WTC11 (cell line): ENCODE results near the gene PARM1. TPM values are rescaled to one million over a fixed set of nuclear protein-coding genes. Genes with fewer than 3 reads are reported as not detected.

ENCODE experiments used
- ATAC-seq: fragments of 200-7000 bp; cut with Tn5 transposase; 2 replicates; pipeline ENCODE4 v1.10.0; 2021; ENCODE audit warnings: mild to moderate bottlenecking, moderate library complexity
- CTCF ChIA-PET: fragments of 300-600 bp; sonication (Branson Sonifier 250); formaldehyde crosslinking; loops from one replicate; lab custom pipeline; 2021; ENCODE audit warnings: antibody characterized with exemption; lab: Charles Lee
- POLR2A ChIA-PET: fragments of 350-600 bp; sonication (Branson Sonifier 250); formaldehyde crosslinking; loops from one replicate; lab custom pipeline; 2021; ENCODE audit warnings: antibody characterized with exemption; lab: Charles Lee
- DNase-seq: peaks from one replicate; pipeline ENCODE4 v3.0.0; 2021; ENCODE audit warnings: low spot score
- H3K27ac Mint-ChIP-seq: 2 replicates; pipeline ENCODE4 v1.8.0; 2021; ENCODE audit warnings: mixed read lengths
- H3K27me3 Mint-ChIP-seq: 2 replicates; pipeline ENCODE4 v1.8.0; 2021; ENCODE audit warnings: low read depth, mild to moderate bottlenecking, moderate library complexity, mixed read lengths
- H3K36me3 Mint-ChIP-seq: 2 replicates; pipeline ENCODE4 v1.8.0; 2021; ENCODE audit warnings: mixed read lengths
- H3K4me1 Mint-ChIP-seq: 2 replicates; pipeline ENCODE4 v1.8.0; 2022; ENCODE audit warnings: mixed read lengths
- H3K4me3 Mint-ChIP-seq: 2 replicates; pipeline ENCODE4 v1.8.0; 2021; ENCODE audit warnings: mild to moderate bottlenecking, moderate library complexity, mixed read lengths
- H3K9me3 Mint-ChIP-seq: 2 replicates; pipeline ENCODE4 v1.8.0; 2021; ENCODE audit warnings: mixed read lengths
- ATF1 ChIP-seq: sonication (generic); formaldehyde crosslinking; IDR thresholded peaks from 2 replicates; pipeline ENCODE4 v1.8.1; 2023; ENCODE audit warnings: mild to moderate bottlenecking, moderate library complexity, missing genetic modification reagents
- ELF4 ChIP-seq: sonication (generic); formaldehyde crosslinking; IDR thresholded peaks from 2 replicates; pipeline ENCODE4 v1.8.1; 2022; ENCODE audit warnings: low read depth, mild to moderate bottlenecking, moderate library complexity, missing genetic modification reagents
- ERG ChIP-seq: fragments of 250-450 bp; sonication (Bioruptor Pico); IDR thresholded peaks from 2 replicates; pipeline ENCODE4 v1.8.0; 2021; ENCODE audit warnings: mild to moderate bottlenecking
- FOXK1 ChIP-seq: sonication (generic); formaldehyde crosslinking; IDR thresholded peaks from 2 replicates; pipeline ENCODE4 v1.8.0; 2022; ENCODE audit warnings: mild to moderate bottlenecking, moderate library complexity, missing genetic modification reagents
- GTF2I ChIP-seq: fragments of 250-450 bp; sonication (Bioruptor Pico); conservative IDR thresholded peaks from 2 replicates; pipeline ENCODE4 v1.4.0; 2021; ENCODE audit warnings: mild to moderate bottlenecking
- MLX ChIP-seq: sonication (generic); formaldehyde crosslinking; IDR thresholded peaks from 2 replicates; pipeline ENCODE4 v1.8.1; 2023; ENCODE audit warnings: mild to moderate bottlenecking, missing genetic modification reagents, moderate library complexity
- NFE2L1 ChIP-seq: sonication (generic); formaldehyde crosslinking; IDR thresholded peaks from 2 replicates; pipeline ENCODE4 v1.8.1; 2023; ENCODE audit warnings: missing genetic modification reagents
- RELA ChIP-seq: sonication (generic); formaldehyde crosslinking; IDR thresholded peaks from 2 replicates; pipeline ENCODE4 v1.8.1; 2022; ENCODE audit warnings: missing genetic modification reagents, mild to moderate bottlenecking, borderline replicate concordance
- TP53 ChIP-seq: sonication (generic); formaldehyde crosslinking; IDR thresholded peaks from 2 replicates; pipeline ENCODE4 v1.8.1; 2023; ENCODE audit warnings: mild to moderate bottlenecking, missing genetic modification reagents
- USF2 ChIP-seq: sonication (generic); formaldehyde crosslinking; IDR thresholded peaks from 2 replicates; pipeline ENCODE4 v1.8.1; 2023; ENCODE audit warnings: mild to moderate bottlenecking, missing genetic modification reagents, moderate library complexity
- ZBTB21 ChIP-seq: sonication (generic); formaldehyde crosslinking; IDR thresholded peaks from 2 replicates; pipeline ENCODE4 v1.8.1; 2023; ENCODE audit warnings: mild to moderate bottlenecking, missing genetic modification reagents, borderline replicate concordance
- ZNF121 ChIP-seq: sonication (generic); formaldehyde crosslinking; IDR thresholded peaks from 2 replicates; pipeline ENCODE4 v1.8.0; 2023; ENCODE audit warnings: missing genetic modification reagents
- total RNA-seq: library from RNA; stranded (reverse); gene quantifications from 3 replicates; pipeline ENCODE4 v1.2.3, GENCODE V29; 2021
- TF ChIP-seq, protein P1 (sequence below): sonication (generic); formaldehyde crosslinking; IDR thresholded peaks from 2 replicates; pipeline ENCODE4 v1.8.0; 2022; ENCODE audit warnings: missing genetic modification reagents
- TF ChIP-seq, protein P2 (sequence below): sonication (generic); formaldehyde crosslinking; IDR thresholded peaks from 2 replicates; pipeline ENCODE4 v1.8.1; 2023; ENCODE audit warnings: mild to moderate bottlenecking, missing genetic modification reagents, borderline replicate concordance

Gene PARM1
- total RNA-seq, 1 experiment from 2014 or later, result 6.3 TPM

GRCh38 chr4:74950882-74951281, 18.0 kb downstream of the PARM1 start:
- no peak for TF ChIP-seq RELA (CRISPR knock-in tag)
- no peak for TF ChIP-seq ELF4 (CRISPR knock-in tag)
- no peak for TF ChIP-seq ZBTB21 (CRISPR knock-in tag)
- no peak for TF ChIP-seq FOXK1 (CRISPR knock-in tag)
- TF ChIP-seq ATF1 (CRISPR knock-in tag), result no peak
- no peak for TF ChIP-seq ZNF121 (CRISPR knock-in tag)
- TF ChIP-seq, protein P1, sequence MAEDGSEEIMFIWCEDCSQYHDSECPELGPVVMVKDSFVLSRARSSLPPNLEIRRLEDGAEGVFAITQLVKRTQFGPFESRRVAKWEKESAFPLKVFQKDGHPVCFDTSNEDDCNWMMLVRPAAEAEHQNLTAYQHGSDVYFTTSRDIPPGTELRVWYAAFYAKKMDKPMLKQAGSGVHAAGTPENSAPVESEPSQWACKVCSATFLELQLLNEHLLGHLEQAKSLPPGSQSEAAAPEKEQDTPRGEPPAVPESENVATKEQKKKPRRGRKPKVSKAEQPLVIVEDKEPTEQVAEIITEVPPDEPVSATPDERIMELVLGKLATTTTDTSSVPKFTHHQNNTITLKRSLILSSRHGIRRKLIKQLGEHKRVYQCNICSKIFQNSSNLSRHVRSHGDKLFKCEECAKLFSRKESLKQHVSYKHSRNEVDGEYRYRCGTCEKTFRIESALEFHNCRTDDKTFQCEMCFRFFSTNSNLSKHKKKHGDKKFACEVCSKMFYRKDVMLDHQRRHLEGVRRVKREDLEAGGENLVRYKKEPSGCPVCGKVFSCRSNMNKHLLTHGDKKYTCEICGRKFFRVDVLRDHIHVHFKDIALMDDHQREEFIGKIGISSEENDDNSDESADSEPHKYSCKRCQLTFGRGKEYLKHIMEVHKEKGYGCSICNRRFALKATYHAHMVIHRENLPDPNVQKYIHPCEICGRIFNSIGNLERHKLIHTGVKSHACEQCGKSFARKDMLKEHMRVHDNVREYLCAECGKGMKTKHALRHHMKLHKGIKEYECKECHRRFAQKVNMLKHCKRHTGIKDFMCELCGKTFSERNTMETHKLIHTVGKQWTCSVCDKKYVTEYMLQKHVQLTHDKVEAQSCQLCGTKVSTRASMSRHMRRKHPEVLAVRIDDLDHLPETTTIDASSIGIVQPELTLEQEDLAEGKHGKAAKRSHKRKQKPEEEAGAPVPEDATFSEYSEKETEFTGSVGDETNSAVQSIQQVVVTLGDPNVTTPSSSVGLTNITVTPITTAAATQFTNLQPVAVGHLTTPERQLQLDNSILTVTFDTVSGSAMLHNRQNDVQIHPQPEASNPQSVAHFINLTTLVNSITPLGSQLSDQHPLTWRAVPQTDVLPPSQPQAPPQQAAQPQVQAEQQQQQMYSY (CRISPR knock-in tag), result no peak
- no peak for TF ChIP-seq ERG (CRISPR knock-in tag)
- TF ChIP-seq GTF2I (CRISPR knock-in tag), result no peak
- no peak for TF ChIP-seq TP53 (CRISPR knock-in tag)
- no peak for TF ChIP-seq NFE2L1 (CRISPR knock-in tag)
- TF ChIP-seq USF2 (CRISPR knock-in tag), result no peak
- TF ChIP-seq, all 79 proteins: peak for 0
- no peak overlapping the region for H3K4me3 Mint-ChIP-seq
- DNase-seq (no peak), ATAC-seq (no peak)
- no peaks in the 10 kb centered on the region for H3K36me3 Mint-ChIP-seq
- H3K9me3 Mint-ChIP-seq, result peaks cover 4% of the 10 kb centered on the region; the same call in 1 of the 2 replicates
- ChIA-PET POLR2A (no interaction called here), CTCF (interaction anchor here (1.2 kb wide), 1 partner anchor 18 kb away, joined by 5 read pairs; the partner anchor contains the start of gene PARM1)
- no peaks in the 10 kb centered on the region; the same call in 1 of the 2 replicates for H3K27me3 Mint-ChIP-seq
- H3K4me1 Mint-ChIP-seq, result no peaks in the 10 kb centered on the region; the same call in 1 of the 2 replicates
- H3K27ac Mint-ChIP-seq, result no peak overlapping the region

GRCh38 chr4:74953647-74954046, 20.7 kb downstream of the PARM1 start:
- DNase-seq, result no peak
- Mint-ChIP-seq H3K9me3 (peaks cover 4% of the 10 kb centered on the region; the same call in 1 of the 2 replicates), H3K36me3 (no peaks in the 10 kb centered on the region), H3K4me3 (no peak overlapping the region), H3K27ac (no peak overlapping the region), H3K27me3 (no peaks in the 10 kb centered on the region; the same call in 1 of the 2 replicates), H3K4me1 (peaks cover 8% of the 10 kb centered on the region)
- CTCF ChIA-PET, result interaction anchor here (1.0 kb wide), 2 partner anchors 20 to 515 kb away, joined by 3 read pairs; partner anchors contain the start of gene PARM1
- TF ChIP-seq, protein P2, sequence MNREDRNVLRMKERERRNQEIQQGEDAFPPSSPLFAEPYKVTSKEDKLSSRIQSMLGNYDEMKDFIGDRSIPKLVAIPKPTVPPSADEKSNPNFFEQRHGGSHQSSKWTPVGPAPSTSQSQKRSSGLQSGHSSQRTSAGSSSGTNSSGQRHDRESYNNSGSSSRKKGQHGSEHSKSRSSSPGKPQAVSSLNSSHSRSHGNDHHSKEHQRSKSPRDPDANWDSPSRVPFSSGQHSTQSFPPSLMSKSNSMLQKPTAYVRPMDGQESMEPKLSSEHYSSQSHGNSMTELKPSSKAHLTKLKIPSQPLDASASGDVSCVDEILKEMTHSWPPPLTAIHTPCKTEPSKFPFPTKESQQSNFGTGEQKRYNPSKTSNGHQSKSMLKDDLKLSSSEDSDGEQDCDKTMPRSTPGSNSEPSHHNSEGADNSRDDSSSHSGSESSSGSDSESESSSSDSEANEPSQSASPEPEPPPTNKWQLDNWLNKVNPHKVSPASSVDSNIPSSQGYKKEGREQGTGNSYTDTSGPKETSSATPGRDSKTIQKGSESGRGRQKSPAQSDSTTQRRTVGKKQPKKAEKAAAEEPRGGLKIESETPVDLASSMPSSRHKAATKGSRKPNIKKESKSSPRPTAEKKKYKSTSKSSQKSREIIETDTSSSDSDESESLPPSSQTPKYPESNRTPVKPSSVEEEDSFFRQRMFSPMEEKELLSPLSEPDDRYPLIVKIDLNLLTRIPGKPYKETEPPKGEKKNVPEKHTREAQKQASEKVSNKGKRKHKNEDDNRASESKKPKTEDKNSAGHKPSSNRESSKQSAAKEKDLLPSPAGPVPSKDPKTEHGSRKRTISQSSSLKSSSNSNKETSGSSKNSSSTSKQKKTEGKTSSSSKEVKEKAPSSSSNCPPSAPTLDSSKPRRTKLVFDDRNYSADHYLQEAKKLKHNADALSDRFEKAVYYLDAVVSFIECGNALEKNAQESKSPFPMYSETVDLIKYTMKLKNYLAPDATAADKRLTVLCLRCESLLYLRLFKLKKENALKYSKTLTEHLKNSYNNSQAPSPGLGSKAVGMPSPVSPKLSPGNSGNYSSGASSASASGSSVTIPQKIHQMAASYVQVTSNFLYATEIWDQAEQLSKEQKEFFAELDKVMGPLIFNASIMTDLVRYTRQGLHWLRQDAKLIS (CRISPR knock-in tag), result no peak
- TF ChIP-seq MLX, result no peak
- POLR2A ChIA-PET, result no interaction called here
- no peak for ATAC-seq
